Endothelial cell of umbilical vein (primary cell): ENCODE data around the gene PDE11A. TPM values are rescaled to one million over a fixed set of nuclear protein-coding genes. Genes with fewer than 3 reads are reported as not detected.
"Not testable (repeated sequence)": the region's sequence is repeated elsewhere in the genome, so short reads cannot be mapped to it uniquely, and the experiment has no call there.

Source experiments
- BruUV-seq: library from RNA; stranded (reverse); fragments of 400-500 nt; replicated peaks from 2 replicates; lab custom pipeline; 2021; lab: Mats Ljungman, UMichigan
- CTCF ChIA-PET: fragments of 300-600, 350-600 bp; sonication (Branson Sonifier 250); formaldehyde crosslinking; loops from one replicate; lab custom pipeline; 2021; ENCODE audit warnings: antibody characterized with exemption, inconsistent platforms; lab: Charles Lee
- POLR2A ChIA-PET: fragments of 300-600, 350-600 bp; sonication (Branson Sonifier 250); formaldehyde crosslinking; loops from one replicate; lab custom pipeline; 2021; ENCODE audit warnings: antibody characterized with exemption, inconsistent platforms; lab: Charles Lee
- DNase-seq: peaks from one replicate; pipeline ENCODE4 v3.0.0-alpha.2; 2011; ENCODE audit warnings: low read depth, low spot score
- FAIRE-seq: peaks from 2 replicates; lab custom pipeline; 2011; peaks lifted over from hg19 to GRCh38; lab: Jason Lieb, UNC
- H2AFZ ChIP-seq: 2 replicates; pipeline ENCODE4 v1.6.0; 2012; ENCODE audit warnings: low read depth, low read length, control low read depth, inconsistent platforms
- H3K27ac ChIP-seq: 2 replicates; pipeline ENCODE4 v1.5.1; 2011; ENCODE audit warnings: low read depth, mild to moderate bottlenecking, control low read depth, low read length, moderate library complexity; ENCODE audit not compliant: insufficient read depth
- H3K27me3 ChIP-seq, 2 experiments: 2 replicates each; pipeline versions ENCODE4 v1.6.0 to v1.6.1; 2011; ENCODE audit warnings: low read length in 2 of 2, mixed read lengths in 1 of 2; ENCODE audit not compliant: control insufficient read depth in 2 of 2, insufficient read depth in 2 of 2
- H3K36me3 ChIP-seq, 2 experiments: 2 replicates in 1 of 2; 3 replicates in 1 of 2; pipeline ENCODE4 v1.5.1; 2011; ENCODE audit warnings: low read length in 2 of 2, mild to moderate bottlenecking in 1 of 2, moderate library complexity in 1 of 2; ENCODE audit not compliant: control insufficient read depth in 2 of 2, insufficient read depth in 2 of 2; ENCODE audit errors: extremely low read depth in 1 of 2
- H3K4me1 ChIP-seq: 3 replicates; pipeline ENCODE4 v1.5.1; 2011; ENCODE audit warnings: mild to moderate bottlenecking, low read length; ENCODE audit not compliant: control insufficient read depth, insufficient read depth; ENCODE audit errors: extremely low read depth
- H3K4me2 ChIP-seq: 2 replicates; pipeline ENCODE4 v1.6.1; 2011; ENCODE audit warnings: low read length, control low read depth, mixed read lengths; ENCODE audit not compliant: insufficient read depth
- H3K4me3 ChIP-seq, 3 experiments: fragments of 200-600 bp in 1 of 3; sonication (generic), shearing (Covaris generic) in 1 of 3; replicated peaks in 1 of 3; 2 replicates each; pipeline ENCODE4 v1.5.1; 2011 to 2016; ENCODE audit warnings: control low read depth in 3 of 3, low read length in 3 of 3, mild to moderate bottlenecking in 2 of 3, inconsistent platforms in 1 of 3, low read depth in 1 of 3, moderate library complexity in 1 of 3; ENCODE audit not compliant: insufficient read depth in 1 of 3
- H3K79me2 ChIP-seq: 2 replicates; pipeline ENCODE4 v1.6.0; 2012; ENCODE audit warnings: low read length, inconsistent platforms; ENCODE audit not compliant: control insufficient read depth, insufficient read depth
- H3K9ac ChIP-seq: replicated peaks from 2 replicates; pipeline ENCODE3; 2011; ENCODE audit warnings: low read length, control low read depth; ENCODE audit not compliant: insufficient read depth; ENCODE audit errors: extremely low read depth
- H3K9me1 ChIP-seq: replicated peaks from 3 replicates; pipeline ENCODE4 v1.6.0; 2011; ENCODE audit warnings: mild to moderate bottlenecking, low read length; ENCODE audit not compliant: control insufficient read depth, insufficient read depth; ENCODE audit errors: extremely low read depth
- H3K9me3 ChIP-seq: replicated peaks from 2 replicates; pipeline ENCODE4 v1.5.1; 2012; ENCODE audit warnings: low read length, inconsistent platforms; ENCODE audit not compliant: control insufficient read depth, insufficient read depth
- H4K20me1 ChIP-seq: replicated peaks from 2 replicates; pipeline ENCODE3; 2011; ENCODE audit warnings: mild to moderate bottlenecking, low read length; ENCODE audit not compliant: control insufficient read depth, insufficient read depth; ENCODE audit errors: extremely low read depth
- EZH2 ChIP-seq: IDR thresholded peaks from 2 replicates; pipeline ENCODE4 v1.6.1; 2012; ENCODE audit warnings: borderline replicate concordance, low read depth, mild to moderate bottlenecking, moderate library complexity, low read length, inconsistent platforms; ENCODE audit not compliant: severe bottlenecking
- FOS ChIP-seq: IDR thresholded peaks from 2 replicates; pipeline ENCODE4 v1.6.1; 2011; ENCODE audit warnings: mild to moderate bottlenecking, low read length, moderate library complexity, borderline replicate concordance; ENCODE audit not compliant: insufficient read depth
- GATA2 ChIP-seq: IDR thresholded peaks from 2 replicates; pipeline ENCODE4 v1.7.0; 2011; ENCODE audit warnings: low read depth, mild to moderate bottlenecking, moderate library complexity, mixed read lengths, low read length; ENCODE audit not compliant: insufficient read length, insufficient read depth
- JUN ChIP-seq: IDR thresholded peaks from 2 replicates; pipeline ENCODE4 v1.6.1; 2011; ENCODE audit warnings: borderline replicate concordance, low read depth; ENCODE audit not compliant: insufficient read length, insufficient read depth
- MYC ChIP-seq: IDR thresholded peaks from one replicate; pipeline ENCODE4 v1.6.1; 2011; ENCODE audit warnings: mild to moderate bottlenecking, low read depth, low read length
- POLR2A ChIP-seq: IDR thresholded peaks from 2 replicates; pipeline ENCODE4 v1.6.1; 2012; ENCODE audit warnings: low read depth, mild to moderate bottlenecking, control low read depth, low read length
- POLR2AphosphoS5 ChIP-seq: IDR thresholded peaks from 2 replicates; pipeline ENCODE4 v1.6.1; 2012; ENCODE audit warnings: low read depth, mild to moderate bottlenecking, control low read depth, low read length, moderate library complexity; ENCODE audit not compliant: insufficient read depth
- dilution Hi-C: fragments of 300-500 bp; cut with MboI; formaldehyde crosslinking; loops from one replicate; pipeline ENCODE4 v1.15.0; 2019; ENCODE audit warnings: low sequenced_read_pairs; ENCODE audit not compliant: extremely low pct_ligation_motif_present
- intact Hi-C: fragments of 100-400 bp; cut with micrococcal nuclease; formaldehyde crosslinking; loops from one replicate; pipeline ENCODE4 v1.10.0; 2022
- polyA plus RNA-seq, 4 experiments: library from polyadenylated mRNA; depleted of rRNA in 3 of 4; stranded (reverse) in 3 of 4; unstranded in 1 of 4; fragments of >200 nt; gene quantifications; 2 replicates each; pipeline versions ENCODE4 v1.2.1 to v1.2.3, GENCODE V29; 2011 to 2012; ENCODE audit warnings: missing spikeins in 1 of 4
- total RNA-seq: library from RNA; stranded (reverse); gene quantifications from 2 replicates; pipeline ENCODE4 v1.2.3, GENCODE V29; 2021
- TF ChIP-seq, protein P1 (sequence below): IDR thresholded peaks from 2 replicates; pipeline ENCODE4 v1.6.1; 2011; ENCODE audit not compliant: insufficient read depth, insufficient read length
- TF ChIP-seq, protein P2 (sequence below), 2 donors: IDR thresholded peaks; 1 replicate in 1 of 2; 2 replicates in 1 of 2; pipeline ENCODE4 v1.5.1; 2011; ENCODE audit warnings: low read length in 2 of 2, mild to moderate bottlenecking in 2 of 2, moderate library complexity in 2 of 2, control low read depth in 1 of 2, inconsistent platforms in 1 of 2, low read depth in 1 of 2; ENCODE audit not compliant: insufficient read depth in 1 of 2; ENCODE audit errors: extremely low read depth in 1 of 2

The PDE11A gene
- total and polyA plus RNA-seq, 2 donors (not counting 3 experiments of a cell fraction or from before 2014, with no cell fraction given) = 0.07 to 0.51 TPM

DNA sequence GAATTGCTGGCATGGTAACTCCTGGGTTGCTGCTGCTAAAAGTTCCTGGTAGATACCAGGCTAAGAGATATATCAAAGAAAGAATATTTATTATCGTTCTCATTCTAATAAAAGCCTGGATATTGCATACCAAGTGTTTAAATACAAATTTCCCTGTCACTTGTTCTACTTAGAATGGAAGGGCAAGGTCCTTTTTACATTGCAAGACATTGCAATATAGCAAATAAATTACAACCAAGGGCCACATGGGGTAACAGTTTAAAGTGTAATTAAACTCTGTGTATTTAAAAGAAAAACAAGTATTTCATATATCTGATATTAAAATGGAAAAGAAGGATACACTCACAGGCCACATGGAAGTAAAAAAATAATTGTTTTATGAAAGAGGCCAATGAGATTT is 16.2 kb downstream of the PDE11A start:
- ChIA-PET CTCF (no interaction called here), POLR2A (no interaction called here)
- H3K4me1 ChIP-seq = no peaks in the 10 kb centered on the region
- FAIRE-seq (no peak), DNase-seq (no peak)
- dilution Hi-C loops = no loop called here
- no peaks in the 10 kb centered on the region for H3K36me3 ChIP-seq
- TF ChIP-seq JUN = no peak
- TF ChIP-seq MYC = no peak
- TF ChIP-seq FOS = no peak
- no peak for TF ChIP-seq POLR2A
- no peak for TF ChIP-seq POLR2AphosphoS5
- TF ChIP-seq, protein P1, sequence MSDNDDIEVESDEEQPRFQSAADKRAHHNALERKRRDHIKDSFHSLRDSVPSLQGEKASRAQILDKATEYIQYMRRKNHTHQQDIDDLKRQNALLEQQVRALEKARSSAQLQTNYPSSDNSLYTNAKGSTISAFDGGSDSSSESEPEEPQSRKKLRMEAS = no peak
- no peak for TF ChIP-seq GATA2
- TF ChIP-seq, protein P2, sequence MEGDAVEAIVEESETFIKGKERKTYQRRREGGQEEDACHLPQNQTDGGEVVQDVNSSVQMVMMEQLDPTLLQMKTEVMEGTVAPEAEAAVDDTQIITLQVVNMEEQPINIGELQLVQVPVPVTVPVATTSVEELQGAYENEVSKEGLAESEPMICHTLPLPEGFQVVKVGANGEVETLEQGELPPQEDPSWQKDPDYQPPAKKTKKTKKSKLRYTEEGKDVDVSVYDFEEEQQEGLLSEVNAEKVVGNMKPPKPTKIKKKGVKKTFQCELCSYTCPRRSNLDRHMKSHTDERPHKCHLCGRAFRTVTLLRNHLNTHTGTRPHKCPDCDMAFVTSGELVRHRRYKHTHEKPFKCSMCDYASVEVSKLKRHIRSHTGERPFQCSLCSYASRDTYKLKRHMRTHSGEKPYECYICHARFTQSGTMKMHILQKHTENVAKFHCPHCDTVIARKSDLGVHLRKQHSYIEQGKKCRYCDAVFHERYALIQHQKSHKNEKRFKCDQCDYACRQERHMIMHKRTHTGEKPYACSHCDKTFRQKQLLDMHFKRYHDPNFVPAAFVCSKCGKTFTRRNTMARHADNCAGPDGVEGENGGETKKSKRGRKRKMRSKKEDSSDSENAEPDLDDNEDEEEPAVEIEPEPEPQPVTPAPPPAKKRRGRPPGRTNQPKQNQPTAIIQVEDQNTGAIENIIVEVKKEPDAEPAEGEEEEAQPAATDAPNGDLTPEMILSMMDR (IDR thresholded peaks at IDR 0.05; ENCODE audit: extremely low read depth in 1 of 2, insufficient read depth in 1 of 2, low read depth in 1 of 2, low read length in 2 of 2) = no peak
- no peak for TF ChIP-seq EZH2
- no TSS peak for BruUV-seq
- no peaks in the 10 kb centered on the region for H3K9me3 ChIP-seq
- no peaks in the 10 kb centered on the region for H3K79me2 ChIP-seq
- no peak overlapping the region for H3K4me2 ChIP-seq
- H4K20me1 ChIP-seq = no peaks in the 10 kb centered on the region
- no peak overlapping the region for H2AFZ ChIP-seq
- H3K9ac ChIP-seq = no peak overlapping the region
- no peaks in the 10 kb centered on the region for H3K9me1 ChIP-seq
- intact Hi-C loops = no loop called here
- H3K27ac ChIP-seq = no peak overlapping the region
- no peaks in the 10 kb centered on the region for H3K27me3 ChIP-seq
- H3K4me3 ChIP-seq = no peak overlapping the region

DNA sequence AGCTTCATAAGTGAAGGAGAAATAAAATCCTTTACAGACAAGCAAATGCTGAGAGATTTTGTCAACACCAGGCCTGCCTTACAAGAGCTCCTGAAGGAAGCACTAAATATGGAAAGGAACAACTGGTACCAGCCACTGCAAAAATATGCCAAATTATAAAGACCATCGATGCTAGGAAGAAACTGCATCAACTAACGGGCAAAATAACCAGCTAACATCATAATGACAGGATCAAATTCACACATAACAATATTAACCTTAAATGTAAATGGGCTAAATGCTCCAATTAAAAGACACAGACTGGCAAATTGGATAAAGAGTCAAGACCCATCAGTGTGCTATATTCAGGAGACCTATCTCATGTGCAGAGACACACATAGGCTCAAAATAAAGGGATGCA is 21.3 kb downstream of the PDE11A start:
- CTCF ChIA-PET, H3K4me1 ChIP-seq, H2AFZ ChIP-seq, H3K27ac ChIP-seq, H4K20me1 ChIP-seq, H3K4me3 ChIP-seq, dilution Hi-C loops, H3K79me2 ChIP-seq, DNase-seq, H3K9me3 ChIP-seq, H3K27me3 ChIP-seq, FAIRE-seq, POLR2A ChIA-PET, intact Hi-C loops, H3K9me1 ChIP-seq, H3K9ac ChIP-seq, BruUV-seq, H3K36me3 ChIP-seq, H3K4me2 ChIP-seq: not testable (repeated sequence)
